HG03520 (cell line): ENCODE measurements around the gene OR12D1.
"Not testable (repeated sequence)": the region's sequence is repeated elsewhere in the genome, so short reads cannot be mapped to it uniquely, and the experiment has no call there.

Experiments
- ATAC-seq: cut with Tn5 transposase; IDR thresholded peaks from one replicate; pipeline ENCODE4 v1.9.1; 2021; ENCODE audit warnings: mild to moderate bottlenecking, moderate library complexity; ENCODE audit not compliant: unreplicated experiment

OR12D1 gene

GRCh38 chr6:29414588-29414987 is at the start of gene OR12D1:
Gene OR12D1 (plus strand): TSS chr6:29414928.
- no peak for ATAC-seq

- no peak for ATAC-seq
Observed at GRCh38 chr6:29368765-29369164, 46.0 kb upstream of the OR12D1 start, which contains the start of gene OR5V1. Gene OR5V1 (minus strand): TSS chr6:29368865. CDS start chr6:29356195, 12,670 bp downstream.

GRCh38 chr6:29375191-29375590 is 39.5 kb upstream of the OR12D1 start, which contains the start of gene OR12D3:
Gene OR12D3 (minus strand): TSS chr6:29375291. CDS start chr6:29375287, 4 bp downstream.
- no peak for ATAC-seq

- no peak for ATAC-seq
Observed at GRCh38 chr6:29376003-29376402, 38.7 kb upstream of the OR12D1 start.

GRCh38 chr6:29388533-29388932 is 26.2 kb upstream of the OR12D1 start:
- ATAC-seq: no peak

- ATAC-seq: no peak
Observed at GRCh38 chr6:29395331-29395730, 19.4 kb upstream of the OR12D1 start, which contains the start of gene OR12D2. Gene OR12D2 (plus strand): TSS chr6:29395631. CDS start chr6:29396700, 1,069 bp downstream.

- no peak for ATAC-seq
Observed at GRCh38 chr6:29399525-29399924, 15.2 kb upstream of the OR12D1 start.

GRCh38 chr6:29403801-29404200 is 10.9 kb upstream of the OR12D1 start:
- no peak for ATAC-seq

- ATAC-seq: no peak
Observed at GRCh38 chr6:29419516-29419915, 4.8 kb downstream of the OR12D1 start.

- ATAC-seq: no peak
Observed at GRCh38 chr6:29424168-29424567, 9.4 kb downstream of the OR12D1 start.

- ATAC-seq: no peak
Observed at GRCh38 chr6:29424575-29424974, 9.8 kb downstream of the OR12D1 start.

- ATAC-seq: no peak
Observed at GRCh38 chr6:29425075-29425474, 10.3 kb downstream of the OR12D1 start.

GRCh38 chr6:29426654-29427053 is 11.9 kb downstream of the OR12D1 start:
- no peak for ATAC-seq

GRCh38 chr6:29436730-29437129 is 22.0 kb downstream of the OR12D1 start:
- ATAC-seq: not testable (repeated sequence)

- ATAC-seq: no peak
Observed at GRCh38 chr6:29439006-29439405, 24.3 kb downstream of the OR12D1 start, which contains the start of gene OR10C1. Gene OR10C1 (plus strand): TSS chr6:29439306. CDS start chr6:29440016, 710 bp downstream.

GRCh38 chr6:29442719-29443118 is 28.0 kb downstream of the OR12D1 start:
- no peak for ATAC-seq

- ATAC-seq: not testable (repeated sequence)
Observed at GRCh38 chr6:29444031-29444430, 29.3 kb downstream of the OR12D1 start.

- no peak for ATAC-seq
Observed at GRCh38 chr6:29447670-29448069, 32.9 kb downstream of the OR12D1 start.

- no peak for ATAC-seq
Observed at GRCh38 chr6:29451471-29452193, 36.9 kb downstream of the OR12D1 start.

- ATAC-seq: no peak
Observed at GRCh38 chr6:29456971-29457370, 42.2 kb downstream of the OR12D1 start, which contains the start of the genes OR11A1 and OR2H1. Gene OR11A1 (minus strand): TSS chr6:29457071. CDS start chr6:29427641, 29,430 bp downstream. Gene OR2H1 (plus strand): TSS chr6:29457155. CDS start chr6:29461770, 4,615 bp downstream.

GRCh38 chr6:29461021-29461814 is 46.5 kb downstream of the OR12D1 start:
- ATAC-seq: no peak
